ENCODE results near the gene POLR3G. TPM values are rescaled to one million over a fixed set of nuclear protein-coding genes. Genes with fewer than 3 reads are reported as not detected.

POLR3G gene
- total and polyA plus RNA-seq, 2 experiments from 2014 or later = 3.3 to 8.8 TPM

- no peaks in the 10 kb centered on the region for H3K9me2 ChIP-seq (ENCODE audit: insufficient read depth)
- peak overlapping the region; percentile 81; the same call in 1 of the 2 replicates for H3K27ac ChIP-seq
- peak overlapping the region; percentile 97; the same call in 1 of the 2 replicates for H3K9ac ChIP-seq
- H3K36me3 ChIP-seq (ENCODE audit: low read depth) = no peaks in the 10 kb centered on the region
- no peak for TF ChIP-seq EZH2 (IDR thresholded peaks at IDR 0.05; ENCODE audit: insufficient read depth, poor library complexity, severe bottlenecking)
- H3K4me2 ChIP-seq (ENCODE audit: unreplicated experiment) = peak overlapping the region; percentile 85
- peaks cover 17% of the 10 kb centered on the region for H3K4me1 ChIP-seq (ENCODE audit: insufficient read depth)
- no peaks in the 10 kb centered on the region for H4K20me1 ChIP-seq (ENCODE audit: insufficient read depth)
- H3K9me3 ChIP-seq (ENCODE audit: low read depth) = no peaks in the 10 kb centered on the region
- 68 to 70% methylated on average over 9 of the region's 9 CpGs for WGBS, 2 experiments (ENCODE audit: low coverage in 1 of 2, low lambda C conversion rate in 2 of 2, missing lambda C conversion rate in 2 of 2)
- peak overlapping the region; percentile 98 for H2AFZ ChIP-seq
- no peak for DNase-seq
- peak overlapping the region; percentile 98; the same call in 1 of the 2 replicates for H3K4me3 ChIP-seq
- in situ Hi-C loops (cut with MboI) = no loop called here
- H3F3A ChIP-seq (ENCODE audit: insufficient read depth) = peaks cover 3% of the 10 kb centered on the region
- H3K79me2 ChIP-seq (ENCODE audit: insufficient read depth) = peaks cover 40% of the 10 kb centered on the region
- peaks cover 19% of the 10 kb centered on the region; the same call in 1 of the 2 replicates for H3K27me3 ChIP-seq (replicated peaks; ENCODE audit: insufficient read depth)
These were observed 56.2 kb downstream of the POLR3G start for GRCh38 chr5:90530736-90531487.

- 40 to 44% methylated on average over 3 of the region's 3 CpGs for WGBS, 2 experiments (ENCODE audit: low coverage in 1 of 2, low lambda C conversion rate in 2 of 2, missing lambda C conversion rate in 2 of 2)
- Histone ChIP-seq H3K79me2 (ENCODE audit: insufficient read depth) (peaks cover 11% of the 10 kb centered on the region), H3K4me2 (ENCODE audit: unreplicated experiment) (no peak overlapping the region), H3K9me3 (ENCODE audit: low read depth) (no peaks in the 10 kb centered on the region), H3K4me1 (ENCODE audit: insufficient read depth) (peaks cover 5% of the 10 kb centered on the region; the same call in 1 of the 2 replicates), H3K9ac (no peak overlapping the region), H3K9me2 (ENCODE audit: insufficient read depth) (no peaks in the 10 kb centered on the region), H3K27me3 (replicated peaks; ENCODE audit: insufficient read depth) (peaks cover 19% of the 10 kb centered on the region; the same call in 1 of the 2 replicates), H2AFZ (no peak overlapping the region), H3K27ac (no peak overlapping the region), H4K20me1 (ENCODE audit: insufficient read depth) (no peaks in the 10 kb centered on the region), H3K36me3 (ENCODE audit: low read depth) (no peaks in the 10 kb centered on the region), H3F3A (ENCODE audit: insufficient read depth) (peaks cover 3% of the 10 kb centered on the region), H3K4me3 (no peak overlapping the region)
- in situ Hi-C loops (cut with MboI) = no loop called here
- DNase-seq = no peak
- TF ChIP-seq EZH2phosphoT487 (IDR thresholded peaks at IDR 0.05; ENCODE audit: insufficient read depth, low read depth) (no peak), EZH2 (IDR thresholded peaks at IDR 0.05; ENCODE audit: insufficient read depth, poor library complexity, severe bottlenecking) (no peak)
These were observed 59.1 kb downstream of the POLR3G start for GRCh38 chr5:90533794-90534193.

GRCh38 chr5:90534922-90535321, 60.3 kb downstream of the POLR3G start:
- peaks cover 19% of the 10 kb centered on the region; the same call in 1 of the 2 replicates for H3K27me3 ChIP-seq (replicated peaks; ENCODE audit: insufficient read depth)
- H3K9ac ChIP-seq = no peak overlapping the region
- no peaks in the 10 kb centered on the region for H3K9me2 ChIP-seq (ENCODE audit: insufficient read depth)
- no peaks in the 10 kb centered on the region for H4K20me1 ChIP-seq (ENCODE audit: insufficient read depth)
- TF ChIP-seq EZH2 (IDR thresholded peaks at IDR 0.05; ENCODE audit: insufficient read depth, poor library complexity, severe bottlenecking) (no peak), EZH2phosphoT487 (IDR thresholded peaks at IDR 0.05; ENCODE audit: insufficient read depth, low read depth) (no peak)
- H3K79me2 ChIP-seq (ENCODE audit: insufficient read depth) = 0 out of 2 replicates have a peak, but pooled peaks cover 5% of the 10 kb centered on the region
- no peak overlapping the region for H3K4me2 ChIP-seq (ENCODE audit: unreplicated experiment)
- H3K27ac ChIP-seq = no peak overlapping the region
- peaks cover 3% of the 10 kb centered on the region for H3F3A ChIP-seq (ENCODE audit: insufficient read depth)
- peaks cover 5% of the 10 kb centered on the region; the same call in 1 of the 2 replicates for H3K4me1 ChIP-seq (ENCODE audit: insufficient read depth)
- H3K9me3 ChIP-seq (ENCODE audit: low read depth) = no peaks in the 10 kb centered on the region
- DNase-seq = no peak
- H3K4me3 ChIP-seq = no peak overlapping the region
- no peaks in the 10 kb centered on the region for H3K36me3 ChIP-seq (ENCODE audit: low read depth)
- 67 to 69% methylated on average over 3 of the region's 3 CpGs for WGBS, 2 experiments (ENCODE audit: low coverage in 1 of 2, low lambda C conversion rate in 2 of 2, missing lambda C conversion rate in 2 of 2)
- H2AFZ ChIP-seq = no peak overlapping the region
- in situ Hi-C loops (cut with MboI) = no loop called here

- TF ChIP-seq EZH2 (IDR thresholded peaks at IDR 0.05; ENCODE audit: insufficient read depth, poor library complexity, severe bottlenecking) (no peak), EZH2phosphoT487 (IDR thresholded peaks at IDR 0.05; ENCODE audit: insufficient read depth, low read depth) (no peak)
- 40% methylated on average over 4 of the region's 4 CpGs for WGBS, 2 experiments (ENCODE audit: low coverage in 1 of 2, low lambda C conversion rate in 2 of 2, missing lambda C conversion rate in 2 of 2)
- no peaks in the 10 kb centered on the region for H4K20me1 ChIP-seq (ENCODE audit: insufficient read depth)
- no peak overlapping the region for H2AFZ ChIP-seq
- no peak overlapping the region for H3K4me2 ChIP-seq (ENCODE audit: unreplicated experiment)
- no peak overlapping the region for H3K9ac ChIP-seq
- no peak for DNase-seq
- no peak overlapping the region for H3K27ac ChIP-seq
- peaks cover 25% of the 10 kb centered on the region; the same call in 1 of the 2 replicates for H3K27me3 ChIP-seq (replicated peaks; ENCODE audit: insufficient read depth)
- no peaks in the 10 kb centered on the region for H3K9me2 ChIP-seq (ENCODE audit: insufficient read depth)
- no peaks in the 10 kb centered on the region for H3K79me2 ChIP-seq (ENCODE audit: insufficient read depth)
- H3K36me3 ChIP-seq (ENCODE audit: low read depth) = no peaks in the 10 kb centered on the region
- no peaks in the 10 kb centered on the region for H3K4me1 ChIP-seq (ENCODE audit: insufficient read depth)
- H3F3A ChIP-seq (ENCODE audit: insufficient read depth) = no peaks in the 10 kb centered on the region
- in situ Hi-C loops (cut with MboI) = no loop called here
- H3K4me3 ChIP-seq = no peak overlapping the region
- H3K9me3 ChIP-seq (ENCODE audit: low read depth) = no peaks in the 10 kb centered on the region
These were observed 68.3 kb downstream of the POLR3G start for GRCh38 chr5:90542827-90543519.
